ENCODE data around the gene TMEM69. TPM values are rescaled to one million over a fixed set of nuclear protein-coding genes. Genes with fewer than 3 reads are reported as not detected.

Gene TMEM69
- total RNA-seq, 1 experiment from 2014 or later: 39.3 TPM

DNA sequence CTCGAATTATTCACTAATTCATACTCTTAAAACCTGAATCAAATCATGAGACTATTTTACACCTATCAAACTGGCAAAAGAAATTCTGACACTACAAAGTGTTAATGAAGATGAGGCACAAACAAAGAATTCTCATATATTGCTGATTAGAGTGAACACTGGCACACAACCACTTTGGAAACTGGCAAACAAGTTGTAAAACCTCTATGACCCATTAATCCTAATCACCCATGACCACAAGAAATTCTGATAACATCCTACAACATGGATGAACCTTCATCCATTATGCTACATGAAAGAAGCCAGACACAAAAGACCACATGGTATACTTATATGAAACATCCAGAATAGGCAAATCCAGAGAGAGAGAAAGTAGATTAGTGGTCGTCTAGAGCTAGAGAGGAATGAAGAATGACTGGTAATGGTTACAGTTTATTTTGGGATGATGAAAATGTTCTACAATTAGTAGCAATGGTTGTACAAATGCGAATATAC lies 10.2 kb upstream of the TMEM69 start:
- DNase-seq (ENCODE audit: low read depth, low spot score): no peak
- Histone ChIP-seq H3K4me3 (replicated peaks in 1 of 2; ENCODE audit: low read depth in 1 of 2, low read length in 2 of 2) (no peak overlapping the region), H3K79me2 (ENCODE audit: insufficient read depth, low read length) (peaks cover 97% of the 10 kb centered on the region), H4K20me1 (ENCODE audit: insufficient read depth) (peaks cover 5% of the 10 kb centered on the region; the same call in 1 of the 2 replicates), H3K4me2 (ENCODE audit: low read length) (no peak overlapping the region), H2AFZ (ENCODE audit: low read depth, low read length, poor library complexity, severe bottlenecking) (no peak overlapping the region), H3K9ac (ENCODE audit: low read length) (no peak overlapping the region), H3K27ac (ENCODE audit: low read depth, low read length) (no peak overlapping the region), H3K4me1 (ENCODE audit: control insufficient read depth in 1 of 2, insufficient read depth in 2 of 2, low read length in 2 of 2) (no peaks in the 10 kb centered on the region), H3K9me2 (ENCODE audit: insufficient read depth) (no peaks in the 10 kb centered on the region), H3K36me3 (ENCODE audit: control insufficient read depth in 1 of 2, insufficient read depth in 2 of 2, low read length in 2 of 2) (0 out of 4 replicates have a peak, but pooled peaks cover 0 to 7% of the 10 kb centered on the region in 2 experiments), H3K27me3 (ENCODE audit: insufficient read depth, low read length) (no peaks in the 10 kb centered on the region), H3K9me3 (ENCODE audit: control insufficient read depth in 1 of 2, insufficient read depth in 1 of 2, low read depth in 1 of 2, low read length in 2 of 2) (no peaks in the 10 kb centered on the region)
- TF ChIP-seq SP1 (IDR thresholded peaks at IDR 0.05; ENCODE audit: low read depth): no peak
- TF ChIP-seq, protein P1, sequence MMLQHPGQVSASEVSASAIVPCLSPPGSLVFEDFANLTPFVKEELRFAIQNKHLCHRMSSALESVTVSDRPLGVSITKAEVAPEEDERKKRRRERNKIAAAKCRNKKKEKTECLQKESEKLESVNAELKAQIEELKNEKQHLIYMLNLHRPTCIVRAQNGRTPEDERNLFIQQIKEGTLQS (IDR thresholded peaks at IDR 0.05): no peak
- TF ChIP-seq, protein P2, sequence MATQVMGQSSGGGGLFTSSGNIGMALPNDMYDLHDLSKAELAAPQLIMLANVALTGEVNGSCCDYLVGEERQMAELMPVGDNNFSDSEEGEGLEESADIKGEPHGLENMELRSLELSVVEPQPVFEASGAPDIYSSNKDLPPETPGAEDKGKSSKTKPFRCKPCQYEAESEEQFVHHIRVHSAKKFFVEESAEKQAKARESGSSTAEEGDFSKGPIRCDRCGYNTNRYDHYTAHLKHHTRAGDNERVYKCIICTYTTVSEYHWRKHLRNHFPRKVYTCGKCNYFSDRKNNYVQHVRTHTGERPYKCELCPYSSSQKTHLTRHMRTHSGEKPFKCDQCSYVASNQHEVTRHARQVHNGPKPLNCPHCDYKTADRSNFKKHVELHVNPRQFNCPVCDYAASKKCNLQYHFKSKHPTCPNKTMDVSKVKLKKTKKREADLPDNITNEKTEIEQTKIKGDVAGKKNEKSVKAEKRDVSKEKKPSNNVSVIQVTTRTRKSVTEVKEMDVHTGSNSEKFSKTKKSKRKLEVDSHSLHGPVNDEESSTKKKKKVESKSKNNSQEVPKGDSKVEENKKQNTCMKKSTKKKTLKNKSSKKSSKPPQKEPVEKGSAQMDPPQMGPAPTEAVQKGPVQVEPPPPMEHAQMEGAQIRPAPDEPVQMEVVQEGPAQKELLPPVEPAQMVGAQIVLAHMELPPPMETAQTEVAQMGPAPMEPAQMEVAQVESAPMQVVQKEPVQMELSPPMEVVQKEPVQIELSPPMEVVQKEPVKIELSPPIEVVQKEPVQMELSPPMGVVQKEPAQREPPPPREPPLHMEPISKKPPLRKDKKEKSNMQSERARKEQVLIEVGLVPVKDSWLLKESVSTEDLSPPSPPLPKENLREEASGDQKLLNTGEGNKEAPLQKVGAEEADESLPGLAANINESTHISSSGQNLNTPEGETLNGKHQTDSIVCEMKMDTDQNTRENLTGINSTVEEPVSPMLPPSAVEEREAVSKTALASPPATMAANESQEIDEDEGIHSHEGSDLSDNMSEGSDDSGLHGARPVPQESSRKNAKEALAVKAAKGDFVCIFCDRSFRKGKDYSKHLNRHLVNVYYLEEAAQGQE (IDR thresholded peaks at IDR 0.05; ENCODE audit: low read depth): no peak
- TF ChIP-seq JUND (IDR thresholded peaks at IDR 0.05): no peak
- TF ChIP-seq ELF1 (IDR thresholded peaks at IDR 0.05; ENCODE audit: borderline replicate concordance, low read depth): no peak
- intact Hi-C loops (cut with micrococcal nuclease): no loop called here
- no peak for ATAC-seq
- ChIA-PET RAD21 (ENCODE audit: low non-redundant PET in 1 of 2, low total read pairs in 2 of 2, uncharacterized antibody in 2 of 2, unreplicated experiment in 2 of 2) (no interaction called here), CTCF (no interaction called here), POLR2A (no interaction called here)
- BruUV-seq (replicated peaks): no TSS peak

DNA sequence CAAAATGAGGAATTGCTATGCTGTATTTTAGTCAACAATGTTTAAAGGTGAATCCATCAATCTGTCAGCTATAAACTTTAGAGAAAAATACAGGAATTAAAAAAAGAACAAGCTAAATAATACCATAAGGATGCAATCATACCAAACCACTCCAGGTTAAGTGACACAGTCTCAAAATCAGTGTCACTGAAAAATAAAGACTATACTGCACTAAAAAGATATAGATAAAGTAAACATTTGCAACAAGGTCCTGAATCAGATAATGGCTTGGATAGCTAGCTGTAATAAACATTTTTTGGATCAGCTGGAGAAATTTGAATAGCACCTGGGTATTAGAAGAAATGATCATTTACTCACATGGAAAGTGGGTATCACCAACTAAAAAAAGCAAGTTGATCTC lies 9.5 kb upstream of the TMEM69 start:
- H3K36me3 ChIP-seq (ENCODE audit: control insufficient read depth in 1 of 2, insufficient read depth in 2 of 2, low read length in 2 of 2): 0 out of 4 replicates have a peak, but pooled peaks cover 0 to 7% of the 10 kb centered on the region in 2 experiments
- H3K4me1 ChIP-seq (ENCODE audit: control insufficient read depth in 1 of 2, insufficient read depth in 2 of 2, low read length in 2 of 2): no peaks in the 10 kb centered on the region
- ChIA-PET POLR2A (no interaction called here), CTCF (no interaction called here), RAD21 (ENCODE audit: low non-redundant PET in 1 of 2, low total read pairs in 2 of 2, uncharacterized antibody in 2 of 2, unreplicated experiment in 2 of 2) (no interaction called here)
- no peak overlapping the region for H3K4me3 ChIP-seq (replicated peaks in 1 of 2; ENCODE audit: low read depth in 1 of 2, low read length in 2 of 2)
- no TSS peak for BruUV-seq (replicated peaks)
- no peaks in the 10 kb centered on the region for H3K9me2 ChIP-seq (ENCODE audit: insufficient read depth)
- TF ChIP-seq SIN3A (IDR thresholded peaks at IDR 0.05; ENCODE audit: low read depth) (no peak), CBX3 (IDR thresholded peaks at IDR 0.05; ENCODE audit: low read depth) (no peak), EGR1 (IDR thresholded peaks at IDR 0.05; ENCODE audit: low read depth) (no peak), EZH2 (IDR thresholded peaks at IDR 0.05) (no peak)
- H3K27ac ChIP-seq (ENCODE audit: low read depth, low read length): no peak overlapping the region
- H3K79me2 ChIP-seq (ENCODE audit: insufficient read depth, low read length): peaks cover 97% of the 10 kb centered on the region
- intact Hi-C loops (cut with micrococcal nuclease): no loop called here
- DNase-seq (ENCODE audit: low read depth, low spot score) (no peak), ATAC-seq (no peak)
- H3K9me3 ChIP-seq (ENCODE audit: control insufficient read depth in 1 of 2, insufficient read depth in 1 of 2, low read depth in 1 of 2, low read length in 2 of 2): no peaks in the 10 kb centered on the region
- no peak overlapping the region for H3K9ac ChIP-seq (ENCODE audit: low read length)
- no peak overlapping the region for H3K4me2 ChIP-seq (ENCODE audit: low read length)
- H4K20me1 ChIP-seq (ENCODE audit: insufficient read depth): peaks cover 5% of the 10 kb centered on the region; the same call in 1 of the 2 replicates
- no peak overlapping the region for H2AFZ ChIP-seq (ENCODE audit: low read depth, low read length, poor library complexity, severe bottlenecking)
- no peaks in the 10 kb centered on the region for H3K27me3 ChIP-seq (ENCODE audit: insufficient read depth, low read length)

Data from HCT116 (cell line).